ENCODE measurements around the gene CMTM4.

CMTM4 gene

DNA sequence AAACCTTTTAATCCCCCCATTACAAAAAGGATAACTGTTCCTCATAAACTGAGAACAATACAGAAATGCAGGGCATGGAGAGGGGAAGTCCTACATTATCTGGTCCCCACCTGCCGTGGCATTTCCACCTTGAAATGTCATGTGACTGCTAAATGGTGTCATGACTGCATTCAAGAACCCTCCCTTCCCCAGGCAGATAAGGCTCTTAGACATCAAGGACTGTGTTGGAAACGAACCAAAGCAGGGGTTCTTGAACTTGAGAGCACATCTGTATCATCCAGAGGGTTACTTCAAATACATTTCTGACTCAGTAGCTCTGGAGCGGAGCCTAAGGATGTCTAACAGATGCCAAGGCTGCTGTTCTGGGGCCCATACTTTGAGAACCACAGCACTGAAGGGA lies 73.7 kb downstream of the CMTM4 start:
- Histone ChIP-seq H3K36me3 (ENCODE audit: control insufficient read depth, insufficient read depth, low read length) (peaks cover 4% of the 10 kb centered on the region), H3K4me1 (ENCODE audit: control insufficient read depth, insufficient read depth, low read length, poor library complexity, severe bottlenecking) (peaks cover 20% of the 10 kb centered on the region), H3K4me3 (ENCODE audit: extremely low read depth, insufficient read depth, low read length, poor library complexity, severe bottlenecking) (no peak overlapping the region), H3K9me3 (ENCODE audit: control insufficient read depth, low read length) (no peaks in the 10 kb centered on the region), H3K27ac (ENCODE audit: low read depth, low read length, severe bottlenecking) (no peak overlapping the region)
- WGBS, 2 experiments (ENCODE audit: insufficient coverage in 2 of 2) = 87 to 100% methylated on average over 2 to 3 of the region's 3 CpGs

- H3K4me1 ChIP-seq (ENCODE audit: control insufficient read depth, insufficient read depth, low read length, poor library complexity, severe bottlenecking) = peaks cover 20% of the 10 kb centered on the region
- no peaks in the 10 kb centered on the region for H3K9me3 ChIP-seq (ENCODE audit: control insufficient read depth, low read length)
- H3K4me3 ChIP-seq (ENCODE audit: extremely low read depth, insufficient read depth, low read length, poor library complexity, severe bottlenecking) = no peak overlapping the region
- 94 to 95% methylated on average over 14 of the region's 14 CpGs for WGBS, 2 experiments (ENCODE audit: insufficient coverage in 2 of 2)
- H3K36me3 ChIP-seq (ENCODE audit: control insufficient read depth, insufficient read depth, low read length) = peaks cover 4% of the 10 kb centered on the region
- no peak overlapping the region for H3K27ac ChIP-seq (ENCODE audit: low read depth, low read length, severe bottlenecking)
These were observed 74.6 kb downstream of the CMTM4 start for GRCh38 chr16:66621973-66622372.

GRCh38 chr16:66620429-66620795 lies 76.1 kb downstream of the CMTM4 start:
- peaks cover 29% of the 10 kb centered on the region for H3K4me1 ChIP-seq (ENCODE audit: control insufficient read depth, insufficient read depth, low read length, poor library complexity, severe bottlenecking)
- no peaks in the 10 kb centered on the region for H3K9me3 ChIP-seq (ENCODE audit: control insufficient read depth, low read length)
- H3K27ac ChIP-seq (ENCODE audit: low read depth, low read length, severe bottlenecking) = peak overlapping the region; percentile 13
- 80 to 82% methylated on average over 7 to 8 of the region's 8 CpGs for WGBS, 2 experiments (ENCODE audit: insufficient coverage in 2 of 2)
- H3K4me3 ChIP-seq (ENCODE audit: extremely low read depth, insufficient read depth, low read length, poor library complexity, severe bottlenecking) = no peak overlapping the region
- H3K36me3 ChIP-seq (ENCODE audit: control insufficient read depth, insufficient read depth, low read length) = peaks cover 7% of the 10 kb centered on the region

DNA sequence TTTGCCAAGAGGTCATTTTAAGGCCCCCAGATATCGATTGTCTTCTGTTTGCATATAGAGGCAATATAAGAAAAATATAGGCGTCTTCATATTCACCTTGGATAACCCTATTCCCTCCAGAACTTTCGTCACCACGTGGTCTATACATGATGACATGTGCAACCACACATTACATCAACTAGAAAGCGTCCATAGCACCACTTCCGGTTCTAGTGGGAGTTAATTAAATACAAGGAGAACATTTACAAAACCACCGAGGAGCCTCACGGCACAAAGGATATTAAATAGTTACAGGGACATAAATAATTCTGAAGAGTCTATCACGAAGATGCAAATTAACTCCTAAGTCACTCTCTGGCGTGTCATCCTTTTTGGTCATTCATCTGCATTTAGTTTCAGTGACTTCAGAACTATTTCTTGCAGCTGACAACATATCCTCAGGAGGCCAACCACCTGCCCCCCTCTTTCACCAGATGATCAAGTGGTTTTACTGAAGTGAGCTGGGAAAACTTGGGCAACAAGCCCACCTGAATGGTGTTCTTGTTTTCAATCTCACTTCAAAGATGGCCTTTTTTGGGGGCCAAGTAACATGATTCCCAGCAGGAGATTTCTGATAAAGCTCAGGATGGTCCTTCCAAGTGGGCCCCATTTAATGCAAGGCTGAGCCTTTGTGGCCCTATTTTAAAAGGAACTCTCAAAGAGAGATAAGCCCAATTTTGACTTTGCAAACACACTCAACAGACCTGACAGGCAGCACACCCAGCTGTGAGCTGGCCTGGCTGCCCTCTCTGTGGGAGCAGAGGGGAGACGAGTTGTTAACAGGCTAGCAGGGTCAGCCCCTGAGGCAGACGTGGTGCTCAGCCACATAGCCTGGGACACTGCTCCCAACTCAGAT lies 76.8 kb downstream of the CMTM4 start:
- Histone ChIP-seq H3K27ac (ENCODE audit: low read depth, low read length, severe bottlenecking) (peak overlapping the region; percentile 13), H3K4me1 (ENCODE audit: control insufficient read depth, insufficient read depth, low read length, poor library complexity, severe bottlenecking) (peaks cover 30% of the 10 kb centered on the region), H3K4me3 (ENCODE audit: extremely low read depth, insufficient read depth, low read length, poor library complexity, severe bottlenecking) (no peak overlapping the region), H3K9me3 (ENCODE audit: control insufficient read depth, low read length) (no peaks in the 10 kb centered on the region), H3K36me3 (ENCODE audit: control insufficient read depth, insufficient read depth, low read length) (peaks cover 13% of the 10 kb centered on the region)
- WGBS, 2 experiments (ENCODE audit: insufficient coverage in 2 of 2) = 74% methylated on average over 6 of the region's 12 CpGs; no CpG with 5 or more reads in 1 of the 2 experiments

DNA sequence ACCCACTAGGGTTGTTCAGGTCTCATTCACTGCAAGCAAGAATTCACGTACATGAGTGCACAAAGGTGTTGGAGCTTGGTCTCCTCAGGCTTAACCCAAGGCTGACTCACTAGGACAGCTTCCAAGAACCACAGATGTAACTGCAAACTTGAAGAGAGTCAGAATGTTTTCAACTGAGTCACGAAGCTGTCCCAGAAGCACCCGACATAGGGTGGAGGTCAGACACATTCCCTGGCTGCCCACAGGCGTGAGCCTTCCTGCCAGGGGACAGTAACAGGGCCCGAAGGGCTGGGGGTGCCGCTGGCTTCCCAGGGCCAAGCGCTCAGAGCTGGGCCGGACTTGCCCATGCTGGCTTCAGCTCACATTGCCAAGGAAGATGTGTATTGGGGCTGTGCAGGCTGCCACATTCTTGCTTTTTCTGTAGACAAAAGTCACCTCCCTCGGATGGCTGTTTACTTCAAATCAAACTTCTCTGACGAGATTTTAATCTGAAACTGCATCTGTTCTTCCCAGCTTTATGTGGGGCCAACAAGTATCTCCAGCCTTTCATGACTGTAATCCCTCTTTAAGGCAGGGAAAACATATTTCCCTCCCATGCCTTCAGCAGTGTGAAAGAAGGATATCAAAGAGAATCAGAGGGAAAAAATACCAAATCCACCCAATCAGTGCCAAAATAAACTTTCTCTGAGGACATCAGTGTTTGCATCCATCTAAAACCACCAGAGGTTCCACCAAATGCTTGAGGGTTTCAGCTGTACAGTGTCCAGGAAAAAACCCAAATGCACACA lies 77.8 kb downstream of the CMTM4 start:
- no peaks in the 10 kb centered on the region for H3K9me3 ChIP-seq (ENCODE audit: control insufficient read depth, low read length)
- no peak overlapping the region for H3K27ac ChIP-seq (ENCODE audit: low read depth, low read length, severe bottlenecking)
- H3K36me3 ChIP-seq (ENCODE audit: control insufficient read depth, insufficient read depth, low read length) = peaks cover 23% of the 10 kb centered on the region
- peaks cover 34% of the 10 kb centered on the region for H3K4me1 ChIP-seq (ENCODE audit: control insufficient read depth, insufficient read depth, low read length, poor library complexity, severe bottlenecking)
- WGBS, 2 experiments (ENCODE audit: insufficient coverage in 2 of 2) = 83 to 96% methylated on average over 10 of the region's 10 CpGs
- H3K4me3 ChIP-seq (ENCODE audit: extremely low read depth, insufficient read depth, low read length, poor library complexity, severe bottlenecking) = no peak overlapping the region

GRCh38 chr16:66617728-66618127 lies 78.8 kb downstream of the CMTM4 start:
- Histone ChIP-seq H3K9me3 (ENCODE audit: control insufficient read depth, low read length) (no peaks in the 10 kb centered on the region), H3K4me1 (ENCODE audit: control insufficient read depth, insufficient read depth, low read length, poor library complexity, severe bottlenecking) (peaks cover 34% of the 10 kb centered on the region), H3K27ac (ENCODE audit: low read depth, low read length, severe bottlenecking) (no peak overlapping the region), H3K36me3 (ENCODE audit: control insufficient read depth, insufficient read depth, low read length) (peaks cover 33% of the 10 kb centered on the region), H3K4me3 (ENCODE audit: extremely low read depth, insufficient read depth, low read length, poor library complexity, severe bottlenecking) (no peak overlapping the region)
- 83 to 98% methylated on average over 4 to 6 of the region's 7 CpGs for WGBS, 2 experiments (ENCODE audit: insufficient coverage in 2 of 2)

GRCh38 chr16:66617010-66617434 lies 79.5 kb downstream of the CMTM4 start:
- Histone ChIP-seq H3K36me3 (ENCODE audit: control insufficient read depth, insufficient read depth, low read length) (peaks cover 40% of the 10 kb centered on the region), H3K4me3 (ENCODE audit: extremely low read depth, insufficient read depth, low read length, poor library complexity, severe bottlenecking) (no peak overlapping the region), H3K4me1 (ENCODE audit: control insufficient read depth, insufficient read depth, low read length, poor library complexity, severe bottlenecking) (peaks cover 34% of the 10 kb centered on the region), H3K27ac (ENCODE audit: low read depth, low read length, severe bottlenecking) (no peak overlapping the region), H3K9me3 (ENCODE audit: control insufficient read depth, low read length) (no peaks in the 10 kb centered on the region)
- WGBS, 2 experiments (ENCODE audit: insufficient coverage in 2 of 2) = 80% methylated on average over 1 of the region's 2 CpGs; no CpG with 5 or more reads in 1 of the 2 experiments

- Histone ChIP-seq H3K36me3 (ENCODE audit: control insufficient read depth, insufficient read depth, low read length) (peaks cover 44% of the 10 kb centered on the region), H3K27ac (ENCODE audit: low read depth, low read length, severe bottlenecking) (peak overlapping the region; percentile 53), H3K4me1 (ENCODE audit: control insufficient read depth, insufficient read depth, low read length, poor library complexity, severe bottlenecking) (peaks cover 34% of the 10 kb centered on the region), H3K9me3 (ENCODE audit: control insufficient read depth, low read length) (no peaks in the 10 kb centered on the region), H3K4me3 (ENCODE audit: extremely low read depth, insufficient read depth, low read length, poor library complexity, severe bottlenecking) (no peak overlapping the region)
- 49 to 66% methylated on average over 8 to 9 of the region's 9 CpGs for WGBS, 2 experiments (ENCODE audit: insufficient coverage in 2 of 2)
These were observed 80.0 kb downstream of the CMTM4 start for GRCh38 chr16:66616592-66616991.

- Histone ChIP-seq H3K27ac (ENCODE audit: low read depth, low read length, severe bottlenecking) (peak overlapping the region; percentile 53), H3K4me3 (ENCODE audit: extremely low read depth, insufficient read depth, low read length, poor library complexity, severe bottlenecking) (no peak overlapping the region), H3K4me1 (ENCODE audit: control insufficient read depth, insufficient read depth, low read length, poor library complexity, severe bottlenecking) (peaks cover 34% of the 10 kb centered on the region), H3K36me3 (ENCODE audit: control insufficient read depth, insufficient read depth, low read length) (peaks cover 49% of the 10 kb centered on the region), H3K9me3 (ENCODE audit: control insufficient read depth, low read length) (no peaks in the 10 kb centered on the region)
- 56 to 90% methylated on average over 1 to 2 of the region's 4 CpGs for WGBS, 2 experiments (ENCODE audit: insufficient coverage in 2 of 2)
These were observed 80.4 kb downstream of the CMTM4 start for GRCh38 chr16:66616169-66616568.

DNA sequence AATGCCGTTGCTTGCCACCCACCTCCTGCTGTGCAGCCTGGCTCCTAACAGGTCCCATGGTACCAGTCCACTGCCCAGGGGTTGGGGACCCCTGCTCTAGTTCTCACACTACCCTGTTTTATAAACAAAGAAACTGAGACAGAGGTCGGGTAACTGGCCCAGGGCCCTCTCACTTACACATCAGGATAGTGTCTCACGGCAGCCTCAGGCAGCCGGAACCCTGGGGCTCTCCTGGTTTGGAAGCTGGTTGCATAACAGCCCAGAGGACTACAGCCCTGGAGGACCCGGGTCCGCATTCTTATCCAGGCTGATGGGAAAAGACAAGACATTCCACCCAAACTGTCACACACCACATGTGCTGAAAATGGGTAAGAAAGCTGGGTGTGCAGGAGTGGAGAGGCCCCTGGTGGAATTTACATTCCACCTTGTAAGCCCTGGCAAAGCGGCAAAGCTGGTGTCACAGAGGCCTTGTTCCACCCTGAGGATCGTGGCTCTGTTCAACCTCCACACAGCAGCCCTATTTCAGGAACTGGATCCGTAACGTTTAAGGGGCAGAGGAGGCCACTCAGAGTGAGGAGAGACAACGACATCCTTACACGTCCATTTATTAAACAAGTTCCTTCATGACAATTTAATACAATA lies 82.3 kb downstream of the CMTM4 start:
- Histone ChIP-seq H3K4me3 (ENCODE audit: extremely low read depth, insufficient read depth, low read length, poor library complexity, severe bottlenecking) (no peak overlapping the region), H3K36me3 (ENCODE audit: control insufficient read depth, insufficient read depth, low read length) (peaks cover 68% of the 10 kb centered on the region)
- WGBS, 2 experiments (ENCODE audit: insufficient coverage in 2 of 2) = 96 to 97% methylated on average over 6 to 9 of the region's 12 CpGs

More for the DNA sequence above, 82.3 kb downstream of the CMTM4 start:
- no peaks in the 10 kb centered on the region for H3K9me3 ChIP-seq (ENCODE audit: control insufficient read depth, low read length)
- H3K4me1 ChIP-seq (ENCODE audit: control insufficient read depth, insufficient read depth, low read length, poor library complexity, severe bottlenecking) = peaks cover 29% of the 10 kb centered on the region
- no peak overlapping the region for H3K27ac ChIP-seq (ENCODE audit: low read depth, low read length, severe bottlenecking)

Measured in mesodermal cell (in vitro differentiated cells).